ENCODE results near the gene B3GALT5.

DNA sequence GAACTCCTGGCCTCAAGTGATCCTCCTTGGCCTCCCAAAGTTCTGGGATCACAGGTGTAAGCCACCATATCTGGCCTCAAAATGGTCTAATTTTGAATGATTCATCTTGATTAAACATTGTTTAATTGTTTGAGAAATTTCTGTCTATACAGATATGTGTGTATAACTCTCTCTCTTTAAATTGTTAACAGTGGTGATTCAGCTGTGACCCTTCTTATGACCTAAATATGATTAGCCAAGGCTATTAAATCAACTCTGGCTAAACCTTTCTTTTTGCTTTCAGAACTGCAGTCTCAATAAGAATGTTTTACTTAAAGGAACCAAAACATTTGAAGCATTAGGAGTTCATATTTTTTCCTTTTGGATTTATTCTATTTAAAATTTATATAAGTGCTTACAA lies 19.2 kb upstream of the B3GALT5 start:
- no peak for TF ChIP-seq CTCF (IDR thresholded peaks at IDR 0.05; ENCODE audit: insufficient read depth, low read depth, low read length)
- no peak for TF ChIP-seq EZH2 (IDR thresholded peaks at IDR 0.05; ENCODE audit: insufficient read depth, low read length)
